Lower leg skin (tissue), 3 donors: ENCODE results near the gene ALOXE3.

Source experiments
- POLR2A ChIP-seq, 2 donors: fragments of 450-650 bp; IDR thresholded peaks; one replicate each; pipeline ENCODE4 v1.6.1; 2016 to 2017; ENCODE audit warnings: antibody characterized with exemption in 2 of 2, mild to moderate bottlenecking in 1 of 2, moderate library complexity in 1 of 2
- TF ChIP-seq, protein P1 (sequence below), 3 donors: fragments of 450-650 bp; IDR thresholded peaks; one replicate each; pipeline ENCODE4 v1.5.1; 2016; ENCODE audit warnings: antibody characterized with exemption in 3 of 3, mild to moderate bottlenecking in 3 of 3, moderate library complexity in 2 of 3

DNA sequence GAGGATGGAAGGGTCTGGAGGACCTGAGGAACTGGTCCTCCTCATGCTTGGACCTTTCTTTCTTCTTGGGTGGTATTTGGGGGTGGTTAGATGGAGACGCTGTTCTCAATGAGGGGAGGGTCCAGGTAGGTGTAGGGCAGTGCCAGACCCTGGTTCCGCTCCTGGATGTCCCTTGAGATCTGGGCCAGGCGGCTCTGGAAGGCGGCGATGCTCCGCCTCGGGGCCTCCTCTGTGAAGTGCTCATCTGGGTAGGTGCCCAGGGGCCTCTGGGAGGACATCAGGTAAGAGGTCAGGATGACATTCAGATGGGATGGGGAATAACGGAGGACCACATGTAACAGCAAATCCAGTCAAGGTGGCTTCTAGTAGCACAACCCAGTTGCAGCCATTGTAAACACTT is 21.8 kb downstream of the ALOXE3 start:
- TF ChIP-seq, protein P1, sequence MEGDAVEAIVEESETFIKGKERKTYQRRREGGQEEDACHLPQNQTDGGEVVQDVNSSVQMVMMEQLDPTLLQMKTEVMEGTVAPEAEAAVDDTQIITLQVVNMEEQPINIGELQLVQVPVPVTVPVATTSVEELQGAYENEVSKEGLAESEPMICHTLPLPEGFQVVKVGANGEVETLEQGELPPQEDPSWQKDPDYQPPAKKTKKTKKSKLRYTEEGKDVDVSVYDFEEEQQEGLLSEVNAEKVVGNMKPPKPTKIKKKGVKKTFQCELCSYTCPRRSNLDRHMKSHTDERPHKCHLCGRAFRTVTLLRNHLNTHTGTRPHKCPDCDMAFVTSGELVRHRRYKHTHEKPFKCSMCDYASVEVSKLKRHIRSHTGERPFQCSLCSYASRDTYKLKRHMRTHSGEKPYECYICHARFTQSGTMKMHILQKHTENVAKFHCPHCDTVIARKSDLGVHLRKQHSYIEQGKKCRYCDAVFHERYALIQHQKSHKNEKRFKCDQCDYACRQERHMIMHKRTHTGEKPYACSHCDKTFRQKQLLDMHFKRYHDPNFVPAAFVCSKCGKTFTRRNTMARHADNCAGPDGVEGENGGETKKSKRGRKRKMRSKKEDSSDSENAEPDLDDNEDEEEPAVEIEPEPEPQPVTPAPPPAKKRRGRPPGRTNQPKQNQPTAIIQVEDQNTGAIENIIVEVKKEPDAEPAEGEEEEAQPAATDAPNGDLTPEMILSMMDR (IDR thresholded peaks at IDR 0.05), result no peak
- TF ChIP-seq POLR2A (IDR thresholded peaks at IDR 0.05), result no peak
